Right atrium auricular region (tissue), 2 donors: ENCODE measurements around the gene PRG2. TPM values are rescaled to one million over a fixed set of nuclear protein-coding genes. Genes with fewer than 3 reads are reported as not detected.

Source experiments
- DNase-seq: peaks from one replicate; pipeline ENCODE4 v3.0.0-alpha.2; 2019; ENCODE audit warnings: low spot score
- H3K27ac ChIP-seq, 2 donors: fragments of 200-600 bp; sonication (generic); 1 replicate in 1 of 2; 2 replicates in 1 of 2; pipeline ENCODE4 v1.5.1; 2016 to 2019
- H3K27me3 ChIP-seq, 2 donors: fragments of 200-600 bp; sonication (generic); one replicate each; pipeline versions ENCODE4 v1.5.1 to v1.6.0; 2017 to 2019
- H3K36me3 ChIP-seq: fragments of 200-600 bp; sonication (generic); one replicate; pipeline ENCODE4 v1.5.1; 2016
- H3K4me1 ChIP-seq, 2 donors: fragments of 200-600 bp; sonication (generic); one replicate each; pipeline versions ENCODE4 v1.5.1 to v1.6.0; 2017 to 2019
- H3K4me3 ChIP-seq, 2 donors: fragments of 200-600 bp; sonication (generic); 1 replicate in 1 of 2; 2 replicates in 1 of 2; pipeline ENCODE4 v1.5.1; 2017 to 2019; ENCODE audit warnings: mild to moderate bottlenecking in 1 of 2, moderate library complexity in 1 of 2
- H3K9me3 ChIP-seq, 2 donors: fragments of 200-600 bp; sonication (generic); one replicate each; pipeline ENCODE4 v1.5.1; 2019
- total RNA-seq, 2 donors: library from RNA; depleted of rRNA; stranded (reverse); fragments of >200 nt; gene quantifications; one replicate each; pipeline ENCODE4 v1.1.0, GENCODE V29; 2016
- TF ChIP-seq, protein P1 (sequence below), 2 donors: fragments of 200-600 bp; sonication (generic); IDR thresholded peaks; one replicate each; pipeline ENCODE4 v1.5.1; 2019; ENCODE audit warnings: antibody characterized with exemption in 2 of 2

Gene PRG2
- total RNA-seq, 2 donors from 2014 or later, result not detected

DNA sequence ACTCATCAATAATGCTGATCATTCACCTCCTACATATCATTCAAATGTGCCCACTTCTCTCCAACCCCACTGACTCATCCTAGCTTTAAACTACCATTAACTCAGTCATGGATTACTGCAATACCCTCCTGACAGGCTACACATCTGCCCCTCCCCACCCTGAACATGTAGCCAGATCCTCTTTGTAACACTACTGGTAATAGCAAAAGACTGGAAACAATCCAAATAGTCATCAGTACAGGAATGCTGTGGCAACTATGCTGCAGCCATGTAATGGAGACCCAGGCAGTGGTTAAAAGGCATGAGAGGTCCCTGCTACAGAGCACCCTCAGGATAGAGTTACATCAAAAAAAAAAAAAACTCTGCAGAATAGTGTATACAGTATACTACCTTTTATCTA is 19.8 kb upstream of the PRG2 start:
- TF ChIP-seq, protein P1, sequence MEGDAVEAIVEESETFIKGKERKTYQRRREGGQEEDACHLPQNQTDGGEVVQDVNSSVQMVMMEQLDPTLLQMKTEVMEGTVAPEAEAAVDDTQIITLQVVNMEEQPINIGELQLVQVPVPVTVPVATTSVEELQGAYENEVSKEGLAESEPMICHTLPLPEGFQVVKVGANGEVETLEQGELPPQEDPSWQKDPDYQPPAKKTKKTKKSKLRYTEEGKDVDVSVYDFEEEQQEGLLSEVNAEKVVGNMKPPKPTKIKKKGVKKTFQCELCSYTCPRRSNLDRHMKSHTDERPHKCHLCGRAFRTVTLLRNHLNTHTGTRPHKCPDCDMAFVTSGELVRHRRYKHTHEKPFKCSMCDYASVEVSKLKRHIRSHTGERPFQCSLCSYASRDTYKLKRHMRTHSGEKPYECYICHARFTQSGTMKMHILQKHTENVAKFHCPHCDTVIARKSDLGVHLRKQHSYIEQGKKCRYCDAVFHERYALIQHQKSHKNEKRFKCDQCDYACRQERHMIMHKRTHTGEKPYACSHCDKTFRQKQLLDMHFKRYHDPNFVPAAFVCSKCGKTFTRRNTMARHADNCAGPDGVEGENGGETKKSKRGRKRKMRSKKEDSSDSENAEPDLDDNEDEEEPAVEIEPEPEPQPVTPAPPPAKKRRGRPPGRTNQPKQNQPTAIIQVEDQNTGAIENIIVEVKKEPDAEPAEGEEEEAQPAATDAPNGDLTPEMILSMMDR (IDR thresholded peaks at IDR 0.05), result no peak
- H3K4me3 ChIP-seq, result no peak overlapping the region
- no peaks in the 10 kb centered on the region for H3K9me3 ChIP-seq
- peaks cover 0 to 27% of the 10 kb centered on the region in 2 donors for H3K4me1 ChIP-seq
- H3K36me3 ChIP-seq, result peaks cover 78% of the 10 kb centered on the region
- no peak overlapping the region for H3K27ac ChIP-seq
- no peak for DNase-seq
- H3K27me3 ChIP-seq, result no peaks in the 10 kb centered on the region

DNA sequence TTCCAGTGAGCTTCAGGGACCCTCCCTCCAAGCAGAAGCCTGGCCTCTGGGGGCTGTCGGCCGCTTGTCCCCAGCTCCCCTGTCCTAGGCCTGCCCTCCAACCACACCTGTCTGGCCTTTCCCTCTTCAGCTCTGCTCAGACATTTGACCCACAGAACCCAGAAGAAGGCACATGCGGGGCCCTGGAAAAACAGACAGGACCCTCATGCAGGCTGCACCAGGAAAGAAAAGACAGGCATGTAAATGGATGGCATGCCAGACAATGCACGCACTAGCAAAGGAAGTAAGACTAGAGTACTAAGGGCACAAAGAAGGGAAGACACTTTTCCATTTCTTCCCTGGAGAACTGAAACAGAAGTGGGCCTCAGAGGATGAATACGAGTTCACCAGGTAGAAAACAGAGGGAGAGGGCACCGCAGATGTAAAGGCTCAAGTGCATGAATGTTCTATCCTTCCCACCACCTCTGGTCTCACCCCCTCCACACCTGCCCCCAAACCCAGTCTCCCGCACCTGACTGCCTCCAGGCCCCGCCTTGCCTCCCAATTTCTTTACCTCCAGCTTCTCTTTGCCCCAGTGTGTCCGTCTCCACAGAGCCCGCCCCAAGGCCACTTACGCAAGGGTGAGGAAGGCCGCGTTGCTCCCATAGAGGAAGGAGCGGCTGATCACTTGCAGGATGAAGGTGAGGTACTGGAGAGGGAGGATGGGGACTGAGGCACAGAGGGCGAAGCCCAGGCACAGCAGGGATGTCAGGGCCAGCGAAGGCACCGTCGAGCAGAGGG is 19.1 kb upstream of the PRG2 start:
- Histone ChIP-seq H3K4me3 (no peak overlapping the region), H3K9me3 (no peaks in the 10 kb centered on the region), H3K36me3 (peaks cover 70% of the 10 kb centered on the region), H3K27ac (no peak overlapping the region), H3K4me1 (peaks cover 0 to 27% of the 10 kb centered on the region in 2 donors), H3K27me3 (no peaks in the 10 kb centered on the region)
- no peak for DNase-seq
- TF ChIP-seq, protein P1 (IDR thresholded peaks at IDR 0.05), result no peak

- no peaks in the 10 kb centered on the region for H3K27me3 ChIP-seq
- H3K4me3 ChIP-seq, result no peak overlapping the region
- H3K27ac ChIP-seq, result no peak overlapping the region
- peaks cover 0 to 27% of the 10 kb centered on the region in 2 donors for H3K4me1 ChIP-seq
- H3K9me3 ChIP-seq, result no peaks in the 10 kb centered on the region
- DNase-seq, result no peak
- H3K36me3 ChIP-seq, result peaks cover 63% of the 10 kb centered on the region
- TF ChIP-seq, protein P1 (IDR thresholded peaks at IDR 0.05), result no peak
Observed at GRCh38 chr11:57408771-57409170, 18.3 kb upstream of the PRG2 start.

GRCh38 chr11:57407941-57408475 is 17.6 kb upstream of the PRG2 start:
- no peak overlapping the region for H3K4me3 ChIP-seq
- H3K4me1 ChIP-seq, result peaks cover 0 to 21% of the 10 kb centered on the region in 2 donors
- H3K27me3 ChIP-seq, result no peaks in the 10 kb centered on the region
- no peak for DNase-seq
- no peak overlapping the region for H3K27ac ChIP-seq
- H3K36me3 ChIP-seq, result peaks cover 55% of the 10 kb centered on the region
- no peaks in the 10 kb centered on the region for H3K9me3 ChIP-seq
- TF ChIP-seq, protein P1 (IDR thresholded peaks at IDR 0.05), result no peak

- TF ChIP-seq, protein P1 (IDR thresholded peaks at IDR 0.05), result no peak
- Histone ChIP-seq H3K4me1 (peaks cover 0 to 21% of the 10 kb centered on the region in 2 donors), H3K36me3 (peaks cover 51% of the 10 kb centered on the region), H3K27me3 (no peaks in the 10 kb centered on the region), H3K9me3 (no peaks in the 10 kb centered on the region), H3K4me3 (no peak overlapping the region), H3K27ac (peak overlapping the region; percentile 35 to 39)
- DNase-seq, result no peak
Observed at GRCh38 chr11:57407010-57407920, 16.8 kb upstream of the PRG2 start.
